Subcutaneous adipose tissue (tissue), 4 donors: ENCODE results near the gene ZNF337. TPM values are rescaled to one million over a fixed set of nuclear protein-coding genes. Genes with fewer than 3 reads are reported as not detected.

Source experiments
- CTCF ChIP-seq: fragments of 450-650 bp; IDR thresholded peaks from one replicate; pipeline ENCODE4 v1.5.1; 2016; ENCODE audit warnings: low read depth, mild to moderate bottlenecking, control low read depth, antibody characterized with exemption, moderate library complexity
- total RNA-seq, 4 donors: library from RNA; depleted of rRNA; stranded (reverse); fragments of >200 nt; gene quantifications; one replicate each; pipeline ENCODE4 v1.1.0, GENCODE V29; 2016

Gene ZNF337
- total RNA-seq, 4 donors from 2014 or later, result 10.4 to 19.2 (median 16.0) TPM

GRCh38 chr20:25733903-25734302 lies 37.2 kb upstream of the ZNF337 start:
- TF ChIP-seq CTCF, result no peak

GRCh38 chr20:25730862-25731261 lies 34.2 kb upstream of the ZNF337 start:
- TF ChIP-seq CTCF, result no peak

- TF ChIP-seq CTCF, result no peak
Measured at GRCh38 chr20:25726357-25726756, 29.7 kb upstream of the ZNF337 start.

GRCh38 chr20:25725639-25726038 lies 29.0 kb upstream of the ZNF337 start:
- TF ChIP-seq CTCF, result no peak

- TF ChIP-seq CTCF, result no peak
Measured at GRCh38 chr20:25723975-25724374, 27.3 kb upstream of the ZNF337 start.

- TF ChIP-seq CTCF, result no peak
Measured at GRCh38 chr20:25720285-25720684, 23.6 kb upstream of the ZNF337 start.

GRCh38 chr20:25707695-25708094 lies 11.0 kb upstream of the ZNF337 start:
- no peak for TF ChIP-seq CTCF
